KMS-11 (cell line): Measurements from ENCODE around the gene RPRD1A.

Experiments
- H2AFZ ChIP-seq: fragments of 200-600 bp; sonication (generic); 2 replicates; pipeline ENCODE4 v1.6.1; 2016; ENCODE audit warnings: antibody characterized with exemption, mixed run types, low read depth
- H3K27ac ChIP-seq: fragments of 200-600 bp; sonication (generic); 2 replicates; pipeline ENCODE4 v1.6.1; 2016; ENCODE audit warnings: mild to moderate bottlenecking, mixed run types
- H3K27me3 ChIP-seq: fragments of 200-600 bp; sonication (generic); 2 replicates; pipeline ENCODE4 v1.6.1; 2017; ENCODE audit warnings: mild to moderate bottlenecking, low read depth, mixed run types, moderate library complexity; ENCODE audit not compliant: insufficient read depth
- H3K36me3 ChIP-seq: fragments of 200-600 bp; sonication (generic); 2 replicates; pipeline ENCODE4 v1.6.1; 2017; ENCODE audit warnings: mild to moderate bottlenecking, mixed run types; ENCODE audit not compliant: insufficient read depth
- H3K4me1 ChIP-seq: fragments of 200-600 bp; sonication (generic); 2 replicates; pipeline ENCODE4 v1.6.1; 2016; ENCODE audit warnings: mild to moderate bottlenecking, low read depth, mixed run types; ENCODE audit not compliant: poor library complexity, severe bottlenecking
- H3K4me2 ChIP-seq: fragments of 200-600 bp; sonication (generic); 2 replicates; pipeline ENCODE4 v1.7.0; 2016; ENCODE audit warnings: mild to moderate bottlenecking, mixed run types
- H3K4me3 ChIP-seq: fragments of 200-600 bp; sonication (generic); IDR thresholded peaks from 2 replicates; pipeline ENCODE4 v1.6.1; 2017; ENCODE audit warnings: low read depth, low read length, mixed read lengths; ENCODE audit not compliant: insufficient read depth
- H3K79me2 ChIP-seq: fragments of 200-600 bp; sonication (generic); 2 replicates; pipeline ENCODE4 v1.6.1; 2016; ENCODE audit warnings: low read depth, mixed run types; ENCODE audit not compliant: insufficient read depth
- H3K9ac ChIP-seq: fragments of 200-600 bp; sonication (generic); 2 replicates; pipeline ENCODE4 v1.6.1; 2016; ENCODE audit warnings: mild to moderate bottlenecking, mixed run types
- H4K20me1 ChIP-seq: fragments of 200-600 bp; sonication (generic); 2 replicates; pipeline ENCODE4 v1.6.1; 2016; ENCODE audit warnings: mild to moderate bottlenecking, mixed run types; ENCODE audit not compliant: insufficient read depth
- TF ChIP-seq, protein P1 (sequence below): fragments of 200-600 bp; sonication (generic); conservative IDR thresholded peaks from 2 replicates; pipeline ENCODE4 v1.6.1; 2017; ENCODE audit warnings: low read depth, mild to moderate bottlenecking, antibody characterized with exemption, low read length, moderate library complexity, mixed read lengths

RPRD1A gene

DNA sequence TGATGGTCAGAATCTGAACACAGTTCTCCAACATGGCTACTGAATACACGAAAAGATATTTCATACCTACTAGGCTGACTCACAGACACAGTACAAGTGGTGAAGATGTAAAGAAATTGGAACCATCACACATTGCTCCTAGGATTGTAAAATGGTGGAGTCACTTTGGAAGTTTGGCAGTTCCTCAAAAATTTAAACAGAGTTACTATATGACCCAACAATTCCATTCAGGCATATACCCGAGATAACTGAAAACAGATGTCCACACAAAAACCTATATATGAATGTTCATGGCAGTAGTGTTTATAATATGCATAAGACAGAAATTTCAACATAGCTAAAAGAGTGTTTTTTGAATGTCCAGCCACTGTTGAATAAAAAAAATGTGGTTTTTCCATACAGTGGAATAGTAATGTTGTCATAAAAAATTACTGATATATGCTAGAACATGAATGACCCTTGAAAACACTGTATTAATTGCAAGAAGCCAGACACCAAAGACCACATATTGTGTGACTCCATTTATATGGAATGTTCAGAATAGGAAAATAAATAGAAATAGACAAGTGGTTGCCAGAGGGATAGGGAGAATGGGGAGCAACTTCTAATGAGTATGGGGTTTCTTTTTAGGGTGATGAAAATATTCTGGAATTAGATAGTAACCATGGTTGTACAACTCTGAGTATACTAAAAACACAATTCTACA, 84.8 kb downstream of the RPRD1A start:
- Histone ChIP-seq H3K27ac (no peak overlapping the region), H3K9ac (no peak overlapping the region), H3K4me2 (no peak overlapping the region), H2AFZ (no peak overlapping the region), H3K4me3 (no peak overlapping the region), H3K79me2 (no peaks in the 10 kb centered on the region), H4K20me1 (no peaks in the 10 kb centered on the region), H3K27me3 (no peaks in the 10 kb centered on the region), H3K4me1 (no peaks in the 10 kb centered on the region), H3K36me3 (no peaks in the 10 kb centered on the region)
- TF ChIP-seq, protein P1, sequence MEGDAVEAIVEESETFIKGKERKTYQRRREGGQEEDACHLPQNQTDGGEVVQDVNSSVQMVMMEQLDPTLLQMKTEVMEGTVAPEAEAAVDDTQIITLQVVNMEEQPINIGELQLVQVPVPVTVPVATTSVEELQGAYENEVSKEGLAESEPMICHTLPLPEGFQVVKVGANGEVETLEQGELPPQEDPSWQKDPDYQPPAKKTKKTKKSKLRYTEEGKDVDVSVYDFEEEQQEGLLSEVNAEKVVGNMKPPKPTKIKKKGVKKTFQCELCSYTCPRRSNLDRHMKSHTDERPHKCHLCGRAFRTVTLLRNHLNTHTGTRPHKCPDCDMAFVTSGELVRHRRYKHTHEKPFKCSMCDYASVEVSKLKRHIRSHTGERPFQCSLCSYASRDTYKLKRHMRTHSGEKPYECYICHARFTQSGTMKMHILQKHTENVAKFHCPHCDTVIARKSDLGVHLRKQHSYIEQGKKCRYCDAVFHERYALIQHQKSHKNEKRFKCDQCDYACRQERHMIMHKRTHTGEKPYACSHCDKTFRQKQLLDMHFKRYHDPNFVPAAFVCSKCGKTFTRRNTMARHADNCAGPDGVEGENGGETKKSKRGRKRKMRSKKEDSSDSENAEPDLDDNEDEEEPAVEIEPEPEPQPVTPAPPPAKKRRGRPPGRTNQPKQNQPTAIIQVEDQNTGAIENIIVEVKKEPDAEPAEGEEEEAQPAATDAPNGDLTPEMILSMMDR, result no peak

DNA sequence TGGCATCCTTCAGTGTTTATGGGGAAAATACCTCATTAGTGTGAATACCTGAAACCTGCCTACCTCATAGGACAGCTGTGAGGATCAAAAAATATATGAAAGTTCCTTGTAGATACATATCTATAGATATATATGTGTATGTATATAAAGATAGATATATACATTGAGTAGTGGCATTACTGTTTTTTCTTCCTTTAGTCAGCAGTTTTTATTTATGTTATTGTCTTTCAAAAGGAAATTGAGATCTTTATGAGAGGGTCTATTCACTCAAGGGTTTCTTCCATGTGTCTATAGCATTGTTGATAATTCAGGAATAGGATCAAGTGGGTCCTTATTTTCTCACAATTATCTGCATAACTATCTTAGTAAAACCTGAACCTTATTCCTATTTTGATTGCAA, 88.2 kb downstream of the RPRD1A start:
- Histone ChIP-seq H3K27me3 (no peaks in the 10 kb centered on the region), H2AFZ (no peak overlapping the region), H3K4me1 (peaks cover 4% of the 10 kb centered on the region), H4K20me1 (no peaks in the 10 kb centered on the region), H3K79me2 (peaks cover 4% of the 10 kb centered on the region), H3K36me3 (peaks cover 6% of the 10 kb centered on the region; the same call in 1 of the 2 replicates), H3K27ac (no peak overlapping the region), H3K9ac (no peak overlapping the region), H3K4me2 (no peak overlapping the region), H3K4me3 (no peak overlapping the region)
- TF ChIP-seq, protein P1, result no peak

DNA sequence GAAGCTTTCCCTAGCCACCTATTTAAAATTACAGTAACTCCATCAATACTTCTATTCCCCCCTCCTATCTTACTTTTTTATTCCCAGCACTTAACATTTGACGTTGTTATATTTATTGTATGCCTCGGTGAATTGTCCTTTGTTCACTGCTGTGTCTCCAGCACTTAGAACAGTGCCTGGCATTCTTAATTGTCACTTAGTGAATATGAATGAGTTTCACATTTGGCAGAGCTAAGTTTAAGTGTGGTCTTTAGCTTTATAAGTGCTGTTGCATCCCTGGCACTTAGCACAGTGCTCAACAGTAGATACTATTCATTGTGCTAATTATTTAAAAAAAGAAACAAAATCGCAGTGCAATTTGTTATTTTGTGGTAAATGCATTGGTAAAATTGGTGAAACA, 93.2 kb downstream of the RPRD1A start:
- Histone ChIP-seq H3K27me3 (no peaks in the 10 kb centered on the region), H3K4me3 (no peak overlapping the region), H2AFZ (no peak overlapping the region), H3K27ac (no peak overlapping the region), H3K79me2 (peaks cover 20% of the 10 kb centered on the region), H4K20me1 (no peaks in the 10 kb centered on the region), H3K36me3 (peaks cover 6% of the 10 kb centered on the region; the same call in 1 of the 2 replicates), H3K9ac (no peak overlapping the region), H3K4me1 (peaks cover 27% of the 10 kb centered on the region), H3K4me2 (peak overlapping the region; percentile 86; the same call in 1 of the 2 replicates)
- TF ChIP-seq, protein P1, result no peak

DNA sequence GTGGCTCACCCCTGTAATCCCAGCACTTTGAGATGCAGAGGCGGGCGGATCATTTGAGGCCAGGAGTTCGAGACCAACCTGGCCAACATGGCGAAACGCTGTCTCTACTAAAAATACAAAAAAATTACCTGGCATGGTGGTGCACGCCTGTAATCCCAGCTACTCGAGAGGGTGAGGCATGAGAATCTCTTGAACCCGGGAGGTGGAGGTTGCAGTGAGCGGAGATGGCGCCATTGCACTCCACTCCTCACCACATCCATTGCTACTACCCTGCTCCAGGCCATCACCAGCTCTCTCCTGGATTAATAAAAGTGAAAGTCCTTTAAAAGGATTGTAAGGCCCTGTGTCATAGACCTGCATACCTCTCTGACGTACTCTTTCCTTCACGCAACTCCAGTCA, 93.7 kb downstream of the RPRD1A start:
- Histone ChIP-seq H4K20me1 (no peaks in the 10 kb centered on the region), H3K4me1 (peaks cover 27% of the 10 kb centered on the region), H3K27me3 (no peaks in the 10 kb centered on the region), H3K27ac (no peak overlapping the region), H3K4me3 (no peak overlapping the region), H3K9ac (no peak overlapping the region; the same call in 1 of the 2 replicates), H3K4me2 (peak overlapping the region; percentile 86), H3K36me3 (peaks cover 6% of the 10 kb centered on the region; the same call in 1 of the 2 replicates), H3K79me2 (peaks cover 20% of the 10 kb centered on the region), H2AFZ (no peak overlapping the region)
- TF ChIP-seq, protein P1, result no peak
